Left lung (tissue), 10 donors: Measurements from ENCODE around the gene HMCES. TPM values are rescaled to one million over a fixed set of nuclear protein-coding genes. Genes with fewer than 3 reads are reported as not detected.

Experiments
- ATAC-seq: fragments of 200-7000 bp; cut with Tn5 transposase; one replicate; pipeline ENCODE4 v1.9.1; 2020; ENCODE audit warnings: moderate library complexity
- DNase-seq, 4 donors: peaks; one replicate each; pipeline ENCODE4 v3.0.0-alpha.2; 2013 to 2020
- H3K27ac ChIP-seq, 2 donors: fragments of 200-600 bp; sonication (generic) in 1 of 2; one replicate each; pipeline versions ENCODE4 v1.5.0 to v1.8.0; 2020 to 2021
- H3K27me3 ChIP-seq, 2 donors: fragments of 200-600 bp; sonication (generic) in 1 of 2; one replicate each; pipeline versions ENCODE4 v1.5.0 to v1.8.0; 2020 to 2021
- H3K36me3 ChIP-seq, 2 donors: fragments of 200-600 bp; sonication (generic) in 1 of 2; one replicate each; pipeline versions ENCODE4 v1.5.0 to v1.8.0; 2020 to 2021
- H3K4me1 ChIP-seq, 2 donors: fragments of 200-600 bp; one replicate each; pipeline ENCODE4 v1.8.0; 2021
- H3K4me3 ChIP-seq, 2 donors: fragments of 200-600 bp; sonication (generic) in 1 of 2; one replicate each; pipeline versions ENCODE4 v1.5.0 to v1.8.0; 2020 to 2021; ENCODE audit warnings: mild to moderate bottlenecking in 1 of 2
- H3K9me3 ChIP-seq, 2 donors: fragments of 200-600 bp; sonication (generic) in 1 of 2; one replicate each; pipeline versions ENCODE4 v1.5.0 to v1.8.0; 2020 to 2021
- CTCF ChIP-seq, 2 donors: fragments of 200-600 bp; sonication (generic) in 1 of 2; IDR thresholded peaks; one replicate each; pipeline versions ENCODE4 v1.5.0 to v1.8.0; 2021; ENCODE audit warnings: antibody characterized with exemption in 2 of 2
- intact Hi-C, 2 donors: fragments of 100-400 bp; cut with DNase I; formaldehyde crosslinking; loops; one replicate each; pipeline versions ENCODE4 v1.11.2 to v1.14.2; 2022
- microRNA-seq, 2 donors: library from miRNA; unstranded; fragments of <30 nt; microRNA quantifications; one replicate each; pipeline ENCODE4, GENCODE V29; 2019
- polyA plus RNA-seq, 6 donors: library from polyadenylated mRNA; unstranded; fragments of 120-200 nt; gene quantifications; one replicate each; pipeline ENCODE4 v1.2.1, GENCODE V29; 2013; ENCODE audit not compliant: insufficient read length in 6 of 6
- total RNA-seq, 2 donors: library from RNA; stranded (reverse); fragmentation: NEBNext Ultra II Directional; extraction: Animal tissue kit (Norgen Biotek cat#: 25700); gene quantifications; one replicate each; pipeline ENCODE4 v1.2.1, GENCODE V29; 2021
- donor health status: DM: no; HTN: yes; CAD: no.
- donor health status: DM: no; HTN: no; CAD: no.

The HMCES gene
- total and polyA plus RNA-seq, 8 donors: 32.9 to 51.0 (median 46.1) TPM

DNA sequence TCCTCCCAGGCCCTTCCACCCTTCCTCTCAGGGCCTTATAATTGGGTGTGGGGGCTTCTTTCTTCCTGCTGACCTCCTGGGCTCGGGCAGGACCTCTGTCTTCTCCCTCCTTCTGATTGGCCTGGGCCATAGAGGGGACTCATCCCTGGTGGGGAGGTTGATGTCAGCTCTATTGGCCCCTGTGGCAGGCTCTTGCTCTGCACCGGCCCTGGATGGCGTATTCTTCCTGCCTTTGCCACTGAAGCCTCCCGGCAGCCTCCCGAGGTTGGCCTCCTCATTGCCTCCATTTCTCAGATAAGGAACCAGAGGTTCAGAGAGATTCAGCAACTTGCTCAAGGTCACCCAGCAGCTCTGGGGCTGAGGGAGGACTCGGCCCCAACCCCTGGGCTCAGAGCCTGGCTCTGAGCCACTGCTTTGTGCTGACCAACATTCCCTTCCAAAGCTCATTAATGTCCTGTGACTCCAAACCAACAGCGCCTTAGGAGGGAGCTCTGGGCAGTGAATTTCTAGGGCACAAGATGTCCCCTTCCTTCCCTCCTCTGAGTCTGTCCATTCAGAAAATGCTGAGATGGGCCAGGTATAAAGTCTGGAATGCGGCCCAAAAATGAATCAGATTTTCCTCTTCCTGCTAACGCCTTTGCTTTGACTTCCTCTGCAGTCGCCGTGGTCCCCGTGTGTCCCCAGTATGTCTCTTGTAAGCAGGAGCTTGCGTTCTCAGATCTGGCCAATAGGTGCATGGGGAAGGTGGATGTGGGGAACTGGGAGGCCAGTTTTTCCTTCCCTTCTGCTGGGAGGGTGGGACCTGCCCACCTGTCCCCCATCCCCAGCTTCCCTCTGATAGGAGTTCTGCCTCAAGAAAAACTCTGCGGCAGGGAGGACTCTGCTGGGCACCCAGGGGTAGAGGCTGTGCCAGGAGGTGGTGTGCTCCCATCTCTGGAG, 74.2 kb downstream of the HMCES start:
- TF ChIP-seq CTCF (IDR thresholded peaks at IDR 0.05): no peak
- Histone ChIP-seq H3K27ac (peak overlapping the region in 1 of 2 donors; percentile 5), H3K4me3 (no peak overlapping the region), H3K4me1 (peaks cover 0 to 4% of the 10 kb centered on the region in 2 donors), H3K36me3 (no peaks in the 10 kb centered on the region), H3K27me3 (no peaks in the 10 kb centered on the region), H3K9me3 (no peaks in the 10 kb centered on the region)
- DNase-seq (peak in 1 of 4 donors; percentile 24), ATAC-seq (no peak)
- intact Hi-C loops: no loop called here

GRCh38 chr3:129353589-129353941, 74.9 kb downstream of the HMCES start:
- TF ChIP-seq CTCF (IDR thresholded peaks at IDR 0.05): no peak
- intact Hi-C loops: no loop called here
- Histone ChIP-seq H3K27ac (no peak overlapping the region), H3K4me3 (no peak overlapping the region), H3K36me3 (no peaks in the 10 kb centered on the region), H3K27me3 (no peaks in the 10 kb centered on the region), H3K9me3 (no peaks in the 10 kb centered on the region), H3K4me1 (peaks cover 0 to 4% of the 10 kb centered on the region in 2 donors)
- DNase-seq (no peak), ATAC-seq (no peak)

Small RNA genes within 50 kb of the gene (microRNA-seq; reads per million reads assigned to microRNA genes)
- 0 to 0.50 reads per million in 2 donors for gene MIR6826

Other genes starting within 250 kb of the HMCES start
- gene GP9, start 218.1 kb upstream of the HMCES start, total RNA-seq: 1 to 10 TPM in 1 of 2 donors, not detected in 1; 1.1 TPM
- 1 to 10 TPM; 1.9 to 2.7 (median 2.2) TPM for gene GP9, start 218.1 kb upstream of the HMCES start, polyA plus RNA-seq
- gene RAB43, start 157.1 kb upstream of the HMCES start, total RNA-seq: 10 to 100 TPM; 30.0 to 30.6 TPM
- gene RAB43, start 157.1 kb upstream of the HMCES start, polyA plus RNA-seq: 10 to 100 TPM in 4 of 6 donors, 1 to 10 TPM in 2; 5.8 to 10.5 (median 10.1) TPM
- gene ISY1, start 117.8 kb upstream of the HMCES start, total RNA-seq: 10 to 100 TPM; 29.1 to 37.0 TPM
- 10 to 100 TPM; 45.5 to 60.0 (median 51.4) TPM for gene ISY1, start 117.8 kb upstream of the HMCES start, polyA plus RNA-seq
- gene CNBP, start 95.0 kb upstream of the HMCES start, total RNA-seq: 100 to 1,000 TPM; 221 to 319 TPM
- gene CNBP, start 95.0 kb upstream of the HMCES start, polyA plus RNA-seq: 100 to 1,000 TPM; 386 to 450 (median 422) TPM
- 100 to 1,000 TPM; 211 to 231 TPM for gene COPG1, start 29.3 kb upstream of the HMCES start, total RNA-seq
- 100 to 1,000 TPM; 138 to 172 (median 159) TPM for gene COPG1, start 29.3 kb upstream of the HMCES start, polyA plus RNA-seq
- gene EFCAB12, start 149.8 kb downstream of the HMCES start, total RNA-seq: 1 to 10 TPM in 1 of 2 donors, under 1 TPM in 1; 0.47 to 3.5 TPM
- 1 to 10 TPM; 2.2 to 5.7 (median 4.1) TPM for gene EFCAB12, start 149.8 kb downstream of the HMCES start, polyA plus RNA-seq
- 10 to 100 TPM; 29.9 to 47.9 TPM for gene MBD4, start 161.1 kb downstream of the HMCES start, total RNA-seq
- 10 to 100 TPM; 46.4 to 62.1 (median 53.4) TPM for gene MBD4, start 161.1 kb downstream of the HMCES start, polyA plus RNA-seq
- 10 to 100 TPM; 21.2 to 35.4 TPM for gene IFT122, start 161.4 kb downstream of the HMCES start, total RNA-seq
- gene IFT122, start 161.4 kb downstream of the HMCES start, polyA plus RNA-seq: 10 to 100 TPM; 54.3 to 79.7 (median 75.2) TPM
- not detected for gene RHO, start 249.8 kb downstream of the HMCES start, total RNA-seq
- gene RHO, start 249.8 kb downstream of the HMCES start, polyA plus RNA-seq: under 1 TPM; 0.08 to 0.17 (median 0.09) TPM